NCI-H2227 treated with DMSO at 0.1 percent for 48 hours (cell line): ENCODE data around the gene FAM124A.

ENCODE experiments used
- DNase-seq: peaks from one replicate; lab custom pipeline; 2025; lab: John Stamatoyannopoulos, UW

Gene FAM124A

DNA sequence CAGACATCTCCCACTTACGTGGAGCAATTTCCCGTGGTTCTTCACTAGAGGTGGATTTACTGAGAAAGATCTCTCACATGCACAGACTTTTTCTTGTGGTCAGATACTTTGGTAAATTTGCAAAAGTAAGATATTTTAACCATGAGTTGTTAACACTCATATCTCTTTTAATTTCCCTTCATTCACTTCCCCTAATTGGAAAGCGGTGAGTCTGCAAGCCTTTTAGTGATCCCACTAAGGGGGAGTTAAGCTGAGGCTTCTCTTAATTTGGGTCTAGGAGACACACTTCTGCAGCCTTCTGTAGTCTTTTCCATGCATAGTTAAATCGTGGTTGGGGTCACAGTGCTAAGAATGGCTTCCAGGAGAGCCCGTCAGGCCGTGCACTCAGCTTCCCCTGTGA, 86.6 kb downstream of the FAM124A start:
- no peak for DNase-seq

DNA sequence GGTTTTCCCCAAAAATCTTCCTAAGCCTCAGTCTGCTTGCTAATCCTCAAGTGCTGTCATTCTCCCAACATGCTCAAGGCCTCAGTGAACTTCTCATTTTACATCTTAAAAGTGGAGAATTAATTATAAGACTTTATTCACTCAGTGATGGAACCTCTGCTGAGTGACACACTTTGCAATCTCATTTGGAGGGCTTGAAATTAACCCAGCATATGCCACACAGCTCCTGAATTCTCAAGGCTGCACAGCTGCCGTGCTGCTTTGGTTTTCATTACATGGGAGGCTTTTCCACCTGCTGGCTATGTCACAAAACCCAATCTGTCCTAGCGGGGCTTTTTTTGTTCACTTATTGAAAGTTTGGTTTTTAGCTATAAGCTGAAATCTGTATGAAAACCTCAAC, 89.0 kb downstream of the FAM124A start:
- DNase-seq: no peak

DNA sequence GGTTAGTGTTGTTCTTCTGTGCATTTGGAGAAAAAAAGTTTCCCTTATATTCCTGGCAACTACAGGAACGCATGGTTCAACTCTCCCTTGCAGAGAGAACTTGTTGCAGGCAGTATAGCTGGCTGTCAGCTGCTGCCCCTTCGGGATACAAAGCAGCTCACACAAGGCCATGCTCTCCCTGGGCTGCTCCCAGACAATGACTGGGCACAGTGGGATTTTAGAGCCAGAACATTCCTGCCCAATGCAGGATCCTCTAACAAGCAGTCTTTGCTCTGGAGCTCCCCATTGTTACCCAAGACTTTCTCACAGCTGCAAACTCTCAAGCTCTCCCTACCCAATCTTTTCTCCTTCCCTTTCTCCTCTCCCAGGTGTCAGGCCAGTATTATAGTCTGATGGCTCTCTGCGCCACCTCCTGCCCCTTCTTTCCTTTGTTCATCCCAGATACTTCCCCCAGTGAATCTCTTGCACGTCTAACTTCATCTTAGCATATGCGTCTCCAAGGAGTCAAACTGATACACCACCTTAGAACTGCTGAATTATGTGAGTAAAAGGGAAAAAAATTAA, 89.8 kb downstream of the FAM124A start:
- DNase-seq: no peak

DNA sequence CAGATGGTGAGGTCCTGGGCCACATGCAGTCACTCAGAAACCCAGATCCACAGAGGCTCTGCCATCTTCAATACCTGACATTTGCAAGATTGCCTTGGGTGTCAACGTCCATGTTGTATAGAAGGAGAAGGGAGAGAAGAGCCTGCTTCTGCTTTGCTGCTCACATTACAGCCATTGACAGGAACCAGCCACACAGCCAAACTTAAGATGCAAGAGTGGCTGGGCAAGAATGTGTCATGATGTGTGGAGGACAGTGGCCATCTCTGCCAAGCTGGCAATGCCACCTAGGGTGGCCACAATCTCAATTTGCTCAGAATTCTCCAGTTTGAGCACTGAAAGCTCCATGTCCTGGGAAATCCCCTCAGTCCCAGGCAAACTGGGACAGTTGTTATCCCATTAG, 91.4 kb downstream of the FAM124A start:
- no peak for DNase-seq

DNA sequence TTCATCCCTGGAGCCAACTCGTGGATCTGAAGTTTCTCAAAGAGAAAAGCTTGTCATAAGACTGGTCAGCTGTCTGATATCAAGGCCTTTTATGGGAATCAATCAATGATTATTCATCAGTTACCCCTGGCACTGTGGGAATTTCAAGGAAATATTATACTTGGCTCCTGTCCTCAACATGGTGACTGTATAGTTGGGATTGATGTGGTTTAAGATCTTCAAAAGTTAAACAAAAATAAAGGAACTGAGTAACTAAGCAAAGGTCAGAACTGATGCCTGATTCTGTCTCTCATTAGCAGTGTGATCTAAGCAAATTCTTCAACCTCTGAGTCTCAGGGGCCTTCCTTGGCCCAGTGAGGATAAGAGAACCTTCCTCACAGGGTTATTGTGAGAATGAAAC, 95.1 kb downstream of the FAM124A start:
- no peak for DNase-seq

DNA sequence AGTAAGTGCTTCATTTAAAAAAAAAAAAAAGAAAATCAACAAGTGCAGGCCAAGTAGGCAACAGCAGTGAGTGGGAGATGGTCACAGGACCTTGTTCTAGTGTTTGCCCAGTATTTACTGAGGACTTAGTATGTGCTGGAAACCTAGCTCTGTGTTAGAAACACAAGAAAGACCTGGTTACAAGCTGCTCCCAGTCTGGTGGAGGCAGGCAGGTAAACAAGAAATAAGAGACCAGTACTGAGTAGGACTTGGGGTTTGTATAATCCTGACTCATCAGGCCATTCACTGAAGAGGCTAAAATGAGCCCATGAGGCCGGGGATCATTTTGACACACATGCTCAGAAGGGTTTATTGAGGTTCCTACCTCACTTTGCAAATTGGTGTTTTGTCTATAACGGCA, 95.8 kb downstream of the FAM124A start:
- no peak for DNase-seq

DNA sequence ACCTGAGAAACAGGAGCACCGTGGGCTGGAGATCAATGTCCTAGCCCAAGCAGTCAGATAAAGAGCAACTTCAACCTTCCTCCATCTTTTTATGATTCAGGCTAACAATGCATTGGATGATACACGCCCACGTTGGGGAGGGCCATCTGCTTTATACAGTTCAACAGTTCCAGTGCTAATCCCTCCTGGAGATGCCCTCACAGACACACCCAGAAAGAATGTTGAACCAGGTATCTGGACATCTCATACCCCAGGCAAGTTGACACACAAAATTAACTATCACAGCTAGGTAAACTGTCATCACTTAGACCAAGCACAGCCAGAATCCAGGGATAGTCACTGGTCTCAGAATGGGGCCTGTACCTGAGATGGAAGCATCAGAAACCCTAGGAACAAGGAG, 96.7 kb downstream of the FAM124A start:
- no peak for DNase-seq

DNA sequence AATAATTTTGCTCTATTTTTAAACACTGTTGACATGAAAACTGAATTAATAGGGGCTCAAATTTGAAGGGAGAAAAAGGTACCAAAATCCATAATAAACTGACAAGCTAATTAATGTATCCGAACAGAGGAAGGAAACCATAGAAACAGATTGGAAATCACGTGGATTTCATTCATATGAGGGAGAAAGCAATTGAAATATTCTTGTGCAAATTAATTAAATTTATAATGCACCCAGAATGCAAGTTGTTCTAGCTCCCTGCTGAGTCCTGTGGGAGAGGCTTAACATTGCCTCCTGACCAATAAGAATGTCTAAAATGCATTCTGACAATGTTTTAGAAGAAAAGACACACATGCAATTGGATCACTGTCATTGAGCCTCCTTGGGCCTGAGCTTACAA, 99.6 kb downstream of the FAM124A start:
- DNase-seq: no peak

DNA sequence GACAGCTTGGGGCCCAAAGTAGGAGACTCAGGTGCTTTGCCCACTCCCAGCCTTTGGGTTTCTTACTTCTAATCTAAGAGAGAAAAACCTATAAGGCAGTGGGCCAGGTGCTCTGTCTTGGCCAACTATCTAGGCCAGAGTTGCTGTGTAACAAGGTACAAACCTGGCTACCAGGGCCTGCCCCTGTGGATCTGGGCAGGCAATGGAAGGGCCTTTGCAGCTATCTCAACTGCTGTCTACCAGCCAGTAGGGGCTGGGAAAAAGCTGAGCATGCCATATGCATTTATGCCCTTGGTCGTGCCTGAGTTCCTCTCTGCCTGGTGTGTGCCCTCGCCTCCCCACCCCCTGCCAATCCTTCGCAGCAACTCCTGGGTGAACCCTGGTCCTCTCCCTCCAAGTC, 100.6 kb downstream of the FAM124A start:
- DNase-seq: no peak

DNA sequence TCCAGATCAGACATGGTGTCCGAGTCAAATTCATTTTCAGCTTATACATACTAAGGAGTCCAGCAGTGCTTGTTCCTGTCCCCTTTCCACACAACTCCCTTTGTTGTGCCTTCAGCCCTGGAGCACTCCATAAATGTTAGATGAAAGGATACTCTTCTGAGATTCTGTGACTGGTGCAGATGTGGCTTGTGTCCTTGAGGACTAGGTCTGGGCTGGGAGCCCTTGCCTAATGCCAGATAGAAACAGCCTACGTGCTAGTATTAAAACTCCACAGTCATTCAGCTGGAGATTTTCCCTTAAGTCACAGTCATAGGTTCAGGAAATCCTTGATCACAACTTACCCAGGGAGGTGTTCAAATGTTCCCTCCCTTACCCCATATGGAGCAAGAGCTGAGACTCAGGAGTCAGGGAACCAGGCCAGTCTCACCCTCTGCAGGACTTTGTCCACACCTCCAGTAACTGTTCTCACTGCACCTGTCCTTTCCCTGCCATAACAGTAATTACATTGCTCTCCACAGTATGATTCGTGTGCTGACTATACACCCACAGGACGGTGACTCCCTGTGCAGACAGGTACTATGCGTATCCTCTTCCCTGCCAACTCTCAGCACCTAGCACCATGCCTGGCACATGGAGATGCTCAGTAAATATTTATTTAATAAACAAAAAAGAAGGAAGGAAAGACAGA, 101.8 kb downstream of the FAM124A start:
- DNase-seq: no peak

DNA sequence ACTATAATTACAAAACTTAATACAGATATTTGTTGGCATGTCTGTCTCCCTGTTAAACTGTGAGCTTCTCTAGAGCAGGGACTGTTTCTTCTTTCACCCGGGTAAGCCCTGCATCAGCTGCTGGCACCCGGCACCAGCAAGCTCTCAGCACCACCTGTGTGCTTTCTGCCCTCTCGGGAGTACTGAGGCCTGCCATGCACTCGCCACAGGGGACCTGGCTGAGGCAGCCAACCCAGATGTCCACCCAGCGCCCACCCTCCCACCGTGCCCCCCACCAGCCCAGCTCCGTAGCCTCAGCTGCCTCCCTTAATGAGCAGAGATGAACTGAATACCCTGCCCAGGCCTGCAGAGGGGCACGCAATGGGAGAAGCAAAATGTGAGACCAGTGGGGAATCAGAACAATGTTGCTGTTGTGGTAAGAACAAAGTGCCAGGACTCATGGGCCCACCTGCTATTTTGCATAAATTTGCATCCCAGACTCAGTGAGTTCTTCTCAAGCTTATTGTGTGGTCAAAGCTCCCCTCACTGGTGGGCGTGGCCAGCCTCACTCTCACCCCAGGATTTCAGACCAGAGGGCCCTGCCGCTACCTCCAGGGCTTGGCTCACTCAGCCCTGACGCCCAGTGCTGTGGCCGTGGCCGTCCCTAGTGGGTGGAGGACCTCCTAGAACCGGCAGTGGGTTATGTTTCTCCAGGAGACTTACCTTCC, 102.7 kb downstream of the FAM124A start:
- no peak for DNase-seq

DNA sequence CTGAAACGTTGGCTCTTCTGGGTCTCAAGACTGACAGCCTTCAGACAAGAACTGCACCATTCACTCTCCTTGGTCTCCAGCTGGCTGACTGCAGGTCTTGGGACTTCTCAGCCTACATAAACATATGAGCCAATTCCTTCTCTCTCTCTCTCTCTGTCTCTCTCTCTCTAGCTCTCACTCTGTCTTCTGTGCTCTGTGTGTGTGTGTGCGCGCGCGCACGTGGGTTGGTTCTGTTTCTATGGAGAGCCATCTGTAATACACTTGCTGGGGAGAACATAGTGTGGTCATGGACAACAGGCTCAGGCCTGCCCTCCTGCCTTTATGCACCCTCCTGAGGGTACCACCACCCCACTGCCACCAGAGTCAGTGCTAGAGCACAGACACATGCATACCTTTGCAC, 103.6 kb downstream of the FAM124A start:
- no peak for DNase-seq

DNA sequence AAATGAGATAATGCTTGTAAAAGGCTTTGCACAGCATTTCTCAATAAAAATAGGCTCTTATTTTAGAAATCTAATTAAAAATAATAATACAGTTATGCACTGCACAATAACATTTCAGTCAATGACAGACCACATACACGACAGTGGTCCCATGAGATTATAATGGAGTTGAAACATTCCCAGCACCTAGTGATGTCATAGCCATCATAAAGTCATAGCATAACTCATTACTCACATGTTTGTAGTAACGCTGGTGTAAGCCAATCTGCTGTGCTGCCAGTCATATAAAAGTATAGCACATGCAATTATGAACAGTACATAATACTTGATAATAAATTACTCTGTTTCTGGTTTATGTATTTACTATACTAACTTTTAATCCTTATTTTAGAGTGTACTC, 104.6 kb downstream of the FAM124A start:
- no peak for DNase-seq

DNA sequence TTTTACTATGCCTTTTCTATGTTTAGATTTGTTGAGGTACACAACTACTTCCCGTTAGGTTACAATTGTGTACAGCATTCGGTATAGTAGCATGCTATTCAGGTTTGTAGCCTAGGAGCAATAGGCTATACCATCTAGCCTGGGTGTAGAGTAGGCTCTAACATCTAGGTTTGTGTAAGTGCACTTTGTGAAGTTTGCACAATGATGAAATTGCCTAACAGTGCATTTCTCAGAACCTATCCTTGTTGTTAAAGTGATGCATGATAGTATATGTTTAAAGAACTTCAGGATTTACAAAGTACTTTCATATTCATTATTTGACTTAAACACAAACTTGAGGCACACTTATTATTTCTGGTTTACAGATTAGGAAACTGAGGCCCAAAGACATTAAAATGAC, 105.8 kb downstream of the FAM124A start:
- no peak for DNase-seq

DNA sequence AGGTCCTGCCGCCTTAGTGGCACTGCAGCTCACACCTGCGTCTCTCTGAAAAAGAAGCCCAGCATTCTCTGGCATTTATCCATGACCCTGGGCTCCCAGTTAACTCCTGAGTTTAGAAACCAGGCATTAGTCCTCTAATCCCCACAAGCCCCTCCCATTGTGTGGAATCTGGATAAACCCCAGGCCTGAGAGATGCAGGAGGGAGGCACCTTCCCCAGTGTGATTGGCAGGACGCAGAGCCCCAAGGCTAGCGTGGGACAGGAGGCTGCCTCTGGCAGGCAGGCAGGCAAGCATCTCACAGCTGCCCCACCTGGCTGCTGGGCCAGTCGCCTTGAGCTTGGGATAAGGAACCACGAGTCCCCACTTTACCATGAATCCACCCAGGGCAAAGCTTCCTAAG, 106.3 kb downstream of the FAM124A start:
- DNase-seq: no peak

DNA sequence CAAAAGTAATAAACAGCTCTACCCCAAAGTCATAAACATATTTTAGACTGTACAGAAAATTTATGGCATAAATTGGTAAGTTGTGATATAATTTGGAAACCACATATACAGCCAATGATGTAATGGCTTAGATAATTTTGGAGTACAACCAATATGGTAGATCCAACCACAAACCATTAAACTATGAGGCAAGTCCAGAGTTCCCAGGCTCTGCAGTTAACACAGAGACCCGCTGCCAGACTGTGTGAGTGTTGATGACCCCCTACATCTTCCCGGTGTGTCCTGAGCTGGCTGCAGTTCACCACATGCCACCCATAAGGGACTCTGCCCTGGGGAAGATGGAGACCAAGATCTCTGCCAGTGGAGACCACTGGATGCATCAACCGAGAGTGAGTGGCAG, 107.4 kb downstream of the FAM124A start:
- no peak for DNase-seq

DNA sequence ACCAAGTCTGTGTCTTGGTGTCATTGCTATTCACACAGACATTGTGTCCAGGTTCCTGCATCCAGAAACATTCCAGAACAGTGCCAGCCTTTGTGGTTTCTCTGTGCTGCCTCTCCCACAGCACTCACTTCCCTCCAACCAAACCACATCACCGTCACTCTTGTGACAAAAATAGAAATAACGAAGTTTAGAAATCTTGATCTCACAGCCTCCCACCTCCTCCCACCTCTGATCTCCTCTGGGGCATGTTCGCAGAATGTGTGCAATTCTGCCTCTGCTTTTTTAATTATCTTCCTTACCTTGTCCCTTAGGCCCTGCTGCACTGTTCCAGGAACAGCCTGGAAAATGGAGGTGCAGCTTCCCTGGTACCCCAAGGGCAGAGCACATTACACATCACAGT, 108.6 kb downstream of the FAM124A start:
- DNase-seq: no peak

DNA sequence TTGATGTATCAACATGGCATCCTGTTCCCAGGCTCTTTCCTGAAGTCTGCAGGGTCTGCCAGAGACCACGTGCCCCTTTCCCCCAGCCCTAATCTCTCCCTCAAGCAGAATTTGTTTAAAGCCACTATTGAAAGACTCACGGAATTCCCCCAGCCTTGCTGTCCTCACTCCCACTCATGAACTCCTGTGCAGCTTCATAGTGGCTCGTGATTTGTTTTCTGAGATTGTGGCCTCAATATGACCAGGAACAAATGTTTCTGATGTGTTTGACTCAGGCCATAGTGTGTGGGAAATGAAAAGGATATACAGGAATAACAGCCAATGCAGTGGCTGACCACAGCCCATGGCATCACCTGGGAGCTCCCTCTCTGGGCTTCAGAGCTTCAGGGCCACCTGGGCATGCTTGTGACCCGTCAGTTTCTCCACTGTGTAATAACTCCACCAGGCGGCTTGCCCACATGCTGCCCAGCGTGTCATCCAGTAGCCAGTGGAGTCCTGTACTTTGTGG, 109.2 kb downstream of the FAM124A start:
- no peak for DNase-seq

DNA sequence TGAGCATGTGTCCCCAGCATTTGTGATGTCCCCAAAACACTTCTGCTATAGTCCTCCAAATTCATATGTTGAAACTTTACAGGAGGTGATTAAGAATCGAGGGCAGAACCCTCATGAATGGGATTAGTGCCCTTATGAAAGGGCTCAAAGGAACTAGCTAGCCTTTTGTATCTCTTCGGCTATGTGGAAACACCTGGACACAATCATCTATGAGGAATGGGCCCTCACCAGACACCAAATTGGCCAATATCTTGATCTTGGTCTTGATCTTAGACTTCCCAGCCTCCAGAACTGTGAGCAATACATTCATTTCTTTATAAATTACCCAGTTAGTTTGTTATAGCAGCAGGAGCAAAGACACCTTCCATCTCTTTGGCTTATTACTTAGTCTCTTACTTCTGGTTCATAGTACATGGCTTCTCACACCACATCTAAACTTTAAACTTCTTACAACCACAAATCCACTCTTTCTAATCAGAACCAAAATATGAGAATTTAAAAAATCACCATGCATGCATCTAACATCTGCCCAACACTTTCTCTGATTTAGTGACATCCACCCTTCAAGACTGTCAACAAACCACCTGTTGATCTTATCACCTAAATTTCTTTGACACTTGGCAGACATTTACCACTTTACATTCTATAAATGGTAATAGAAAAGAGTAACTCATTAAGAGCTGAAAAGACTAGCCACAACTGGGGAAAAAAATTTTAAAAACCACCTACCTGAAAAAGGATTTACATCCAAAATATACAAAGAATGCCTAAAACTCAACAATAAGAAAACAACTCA, 110.6 kb downstream of the FAM124A start:
- no peak for DNase-seq

DNA sequence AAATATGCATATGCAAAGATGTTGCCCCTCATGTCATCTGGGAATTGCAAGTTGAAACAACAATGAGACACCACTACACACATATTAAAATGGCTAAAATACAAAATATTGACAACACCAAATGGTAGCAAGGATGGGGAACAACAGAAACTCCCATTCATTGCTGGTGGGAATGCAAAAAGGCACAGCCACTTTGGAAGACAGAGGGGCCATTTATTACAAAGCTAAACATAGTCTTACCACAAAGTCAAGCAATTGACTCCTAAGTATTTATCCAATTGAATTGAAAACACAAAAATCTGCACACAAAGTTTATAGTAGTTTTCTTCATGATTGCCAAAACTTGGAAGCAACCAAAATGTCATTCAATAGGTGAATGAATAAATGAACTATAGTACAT, 111.2 kb downstream of the FAM124A start:
- no peak for DNase-seq

DNA sequence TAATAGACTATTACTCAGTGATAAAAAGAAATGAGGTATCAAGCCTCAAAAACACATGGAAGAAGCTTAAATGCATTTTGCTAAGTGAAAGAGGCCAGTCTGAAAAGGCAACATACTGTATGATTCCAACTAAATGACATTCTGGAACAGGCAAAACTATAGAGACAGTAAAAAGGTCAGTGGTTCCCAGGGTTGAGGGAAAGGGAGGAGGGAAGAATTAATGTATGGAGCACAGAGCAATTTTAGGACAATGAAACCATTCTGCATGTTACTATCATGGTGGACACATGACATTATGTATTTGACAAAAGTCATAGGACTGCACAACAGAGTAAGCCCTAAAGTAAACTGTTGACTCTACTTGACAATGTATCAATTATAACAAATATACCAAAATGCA, 111.6 kb downstream of the FAM124A start:
- no peak for DNase-seq
